ENCODE data around the gene CKM.
"Not testable (repeated sequence)": the region's sequence is repeated elsewhere in the genome, so short reads cannot be mapped to it uniquely, and the experiment has no call there.

Gene CKM

GRCh38 chr19:45283443-45284033 lies 39.1 kb downstream of the CKM start:
- no peak for DNase-seq

DNA sequence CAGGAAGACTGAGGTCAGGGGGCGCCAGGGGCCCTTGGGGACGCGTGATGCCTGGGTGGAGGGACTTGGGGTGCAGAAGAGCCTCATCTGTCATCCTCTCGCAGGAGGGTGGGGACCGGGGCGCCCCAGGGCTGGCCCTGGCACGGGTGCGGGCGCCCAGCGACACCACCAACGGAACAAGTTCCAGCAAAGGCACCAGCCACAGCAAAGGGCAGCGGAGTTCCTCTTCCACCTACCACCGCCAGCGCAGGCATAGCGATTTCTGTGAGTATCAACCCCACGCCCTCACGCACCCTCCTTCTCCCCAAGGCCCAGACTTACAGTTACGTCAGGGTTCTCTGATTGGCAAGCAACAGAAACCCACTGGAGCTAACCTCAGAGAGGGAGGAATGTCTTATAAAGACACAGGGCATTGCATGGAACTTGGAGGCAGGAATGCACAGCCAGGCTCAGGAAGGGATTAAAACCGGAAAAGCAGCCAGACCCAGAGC lies 42.2 kb downstream of the CKM start:
- DNase-seq, result no peak

DNA sequence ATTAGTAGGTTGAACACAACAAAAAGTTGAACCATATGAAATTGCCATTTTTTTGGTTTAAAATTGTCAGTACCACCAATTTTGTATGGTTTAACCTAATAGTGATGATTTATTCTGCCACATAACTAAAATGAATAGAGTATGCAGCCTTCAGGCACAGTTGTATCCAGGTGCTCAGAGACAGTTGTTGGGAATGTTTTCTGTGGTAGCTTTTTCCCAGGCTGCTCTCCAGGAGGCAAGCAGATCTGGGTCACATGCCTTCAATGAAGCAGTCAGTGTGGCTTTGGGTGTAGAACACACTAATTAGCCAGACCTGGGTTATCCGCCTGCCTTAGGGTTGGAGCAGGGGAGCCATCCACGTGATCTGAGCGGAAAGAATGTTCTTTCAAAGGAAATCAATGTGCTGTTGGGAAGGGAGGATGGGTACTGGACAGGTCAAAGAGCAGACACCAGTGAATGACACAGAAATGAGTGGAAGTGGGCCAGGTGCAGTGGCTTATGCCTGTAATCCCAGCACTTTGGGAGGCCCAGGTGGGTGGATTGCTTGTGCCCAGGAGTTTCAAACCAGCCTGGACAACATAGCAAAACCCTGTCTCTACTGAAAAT lies 43.0 kb downstream of the CKM start:
- DNase-seq, result no peak

DNA sequence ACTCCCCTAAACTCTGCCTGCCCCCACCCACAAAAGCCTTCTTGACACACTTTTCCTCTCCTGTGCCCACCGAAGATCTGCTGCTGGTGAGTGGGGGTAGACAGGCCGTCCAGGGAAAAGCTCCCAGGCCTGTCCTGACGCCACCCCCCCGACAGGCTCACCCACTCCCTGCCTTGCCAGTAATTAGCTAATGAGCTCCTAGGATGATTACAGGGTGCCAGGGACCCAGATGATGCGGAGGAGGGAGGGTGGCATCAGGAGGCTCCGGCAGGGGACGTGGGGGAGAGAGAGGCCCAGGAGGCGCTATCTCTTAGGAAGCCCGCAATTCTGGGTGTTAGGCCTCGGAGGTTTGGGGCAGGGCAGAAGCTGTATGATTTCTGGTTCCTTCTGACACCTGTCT lies 44.6 kb downstream of the CKM start:
- DNase-seq, result no peak

DNA sequence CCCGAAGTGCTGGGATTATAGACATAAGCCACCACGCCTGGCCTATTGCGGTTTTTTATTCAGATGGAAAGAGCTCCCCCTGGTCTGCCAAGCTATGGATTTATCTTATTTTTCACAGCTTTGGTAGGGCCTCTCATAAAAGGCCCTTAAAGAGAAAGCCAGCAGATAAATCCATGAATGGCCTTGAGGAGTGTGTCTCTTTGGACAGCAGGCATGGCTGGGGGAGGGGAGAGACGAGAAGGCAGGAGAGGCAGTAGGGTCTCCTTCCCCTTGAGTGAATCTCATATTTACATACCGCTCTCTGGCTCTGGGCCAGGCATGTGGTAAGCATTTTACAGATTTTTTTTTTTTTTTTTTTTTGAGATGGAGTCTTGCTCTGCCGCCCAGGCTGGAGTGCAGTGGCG lies 46.4 kb downstream of the CKM start:
- DNase-seq, result peak in 1 of 2 experiments; percentile 25

DNA sequence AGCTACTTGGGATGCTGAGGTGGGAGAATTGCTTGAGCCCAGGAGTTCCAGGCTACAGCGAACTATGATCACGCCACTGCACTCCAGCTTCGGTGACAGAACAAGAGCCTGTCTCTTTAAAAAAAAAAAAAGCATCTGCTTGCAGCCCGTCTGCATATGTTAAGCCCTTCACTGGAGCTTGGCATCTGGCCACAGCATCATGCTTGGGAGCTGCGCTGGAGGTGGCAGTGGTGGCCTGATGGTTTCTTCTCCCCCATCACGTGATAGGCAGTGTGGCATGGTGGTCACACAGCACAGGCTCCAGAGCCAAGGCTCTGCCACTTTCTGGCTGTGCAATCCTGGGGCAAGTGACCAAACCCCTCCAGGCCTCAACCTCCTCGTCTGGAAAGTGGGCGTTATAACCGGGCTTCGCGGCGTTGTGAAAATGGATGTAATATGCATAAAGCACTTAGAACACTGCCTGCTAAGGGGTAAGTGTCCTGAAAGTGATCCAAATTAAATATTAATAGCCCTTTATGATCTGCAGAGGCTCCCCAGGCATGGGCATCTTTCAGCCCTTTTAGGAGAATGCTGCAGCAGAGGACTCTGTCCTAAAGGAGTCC lies 47.2 kb downstream of the CKM start:
- peak; percentile 58 to 83 for DNase-seq

- DNase-seq, result no peak
Measured at GRCh38 chr19:45273521-45273855, 49.2 kb downstream of the CKM start.

DNA sequence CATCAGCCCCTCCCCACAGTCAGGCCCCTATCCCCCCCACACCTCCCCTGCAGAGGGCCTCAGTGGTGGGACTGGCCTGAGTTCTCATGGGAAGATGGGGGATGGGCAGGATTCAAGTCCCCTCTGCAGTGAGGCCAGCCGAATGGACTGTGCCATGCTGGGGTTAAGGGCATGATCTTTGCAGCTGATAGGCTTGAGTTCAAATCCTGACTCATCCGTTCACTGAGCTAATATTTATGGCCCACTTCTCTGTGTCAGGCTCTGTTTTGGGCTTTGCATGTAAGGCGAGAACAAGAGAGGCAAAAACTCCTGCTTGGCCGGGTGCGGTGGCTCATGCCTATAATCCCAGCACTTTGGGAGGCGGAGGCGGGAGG lies 51.0 kb downstream of the CKM start:
- no peak for DNase-seq

DNA sequence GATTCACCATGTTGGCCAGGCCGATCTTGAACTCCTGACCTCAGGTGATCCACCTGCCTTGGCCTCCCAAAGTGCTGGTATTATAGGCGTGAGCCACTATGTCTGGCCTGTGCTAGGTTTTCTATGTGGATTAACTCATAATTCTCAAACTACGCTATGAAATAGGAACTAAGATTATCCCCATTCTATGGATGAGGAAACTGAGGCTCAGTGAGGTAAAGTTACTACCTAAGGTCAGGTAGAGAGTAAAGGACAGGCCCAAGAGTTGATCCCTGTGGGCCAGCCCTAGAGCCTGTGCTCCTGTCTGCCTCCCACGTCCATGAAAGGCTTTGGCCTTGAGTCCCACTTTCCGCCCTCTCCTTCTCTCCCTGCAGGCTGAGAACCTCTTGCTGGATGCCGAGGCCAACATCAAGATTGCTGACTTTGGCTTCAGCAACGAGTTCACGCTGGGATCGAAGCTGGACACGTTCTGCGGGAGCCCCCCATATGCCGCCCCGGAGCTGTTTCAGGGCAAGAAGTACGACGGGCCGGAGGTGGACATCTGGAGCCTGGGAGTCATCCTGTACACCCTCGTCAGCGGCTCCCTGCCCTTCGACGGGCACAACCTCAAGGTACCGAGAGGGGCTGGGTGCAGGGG lies 51.5 kb downstream of the CKM start:
- DNase-seq, result no peak

DNA sequence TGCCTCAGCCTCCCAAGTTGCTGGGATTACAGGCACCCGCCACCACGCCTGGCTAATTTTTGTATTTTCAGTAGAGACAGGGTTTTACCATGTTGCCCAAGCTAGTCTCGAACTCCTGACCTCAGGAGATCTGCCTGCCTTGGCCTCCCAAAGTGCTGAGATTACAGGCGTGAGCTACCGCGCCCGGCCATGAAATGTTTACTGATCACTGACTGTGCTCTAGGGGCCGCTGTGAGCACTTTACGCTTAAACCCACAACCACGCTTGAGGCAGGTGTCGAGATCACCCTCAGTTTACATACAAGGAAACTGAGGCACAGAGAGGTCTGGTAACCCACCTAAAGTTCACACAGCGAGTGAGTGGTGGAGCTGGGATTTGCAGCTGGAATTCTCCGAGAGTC lies 52.7 kb downstream of the CKM start:
- DNase-seq, result not testable (repeated sequence)

DNA sequence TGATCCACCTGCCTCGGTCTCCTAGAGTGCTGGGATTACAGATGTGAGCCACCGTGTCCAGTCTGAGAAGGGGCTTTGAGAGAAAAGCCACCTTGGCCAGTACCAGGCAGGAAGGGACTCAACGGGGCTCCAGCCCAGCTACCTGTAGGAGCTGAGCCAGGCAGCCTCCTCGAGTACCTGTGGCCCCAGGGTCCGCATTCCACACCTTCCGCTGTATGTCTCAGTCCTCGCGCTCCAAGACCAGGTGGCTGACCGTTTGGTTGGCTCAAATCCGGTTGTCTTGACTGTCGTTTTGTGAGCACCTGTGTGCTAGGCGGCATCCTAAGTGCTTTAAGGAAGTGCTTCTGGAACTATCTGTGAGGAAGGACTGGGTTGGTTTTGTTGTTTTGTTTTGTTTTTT lies 55.4 kb downstream of the CKM start:
- DNase-seq, result no peak

GRCh38 chr19:45265375-45265774 lies 57.3 kb downstream of the CKM start:
- DNase-seq, result no peak

DNA sequence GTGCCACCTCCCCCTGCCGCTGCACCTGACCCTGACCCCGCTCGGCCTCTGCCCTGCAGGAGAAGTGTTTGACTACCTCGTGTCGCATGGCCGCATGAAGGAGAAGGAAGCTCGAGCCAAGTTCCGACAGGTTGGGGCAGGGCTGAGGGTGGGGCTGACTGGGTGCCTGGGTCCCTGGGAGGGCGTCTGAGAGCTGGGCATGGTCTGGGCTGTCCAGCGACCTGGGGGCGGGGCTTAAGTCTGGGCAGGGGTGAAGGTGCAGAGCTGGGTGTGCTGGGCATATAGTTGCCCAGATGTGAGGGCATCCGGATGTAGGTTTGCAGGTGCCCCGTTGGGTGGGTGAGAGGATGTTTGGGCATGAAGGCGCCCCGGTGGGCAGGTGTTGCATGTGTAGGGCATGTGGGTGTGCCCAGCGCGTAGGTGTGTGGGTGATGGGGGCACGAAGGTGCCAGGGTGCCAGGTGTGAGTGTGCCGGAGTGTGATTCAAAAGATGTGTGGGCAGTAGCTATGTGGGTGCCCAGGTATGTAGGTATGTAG lies 57.8 kb downstream of the CKM start:
- no peak for DNase-seq

DNA sequence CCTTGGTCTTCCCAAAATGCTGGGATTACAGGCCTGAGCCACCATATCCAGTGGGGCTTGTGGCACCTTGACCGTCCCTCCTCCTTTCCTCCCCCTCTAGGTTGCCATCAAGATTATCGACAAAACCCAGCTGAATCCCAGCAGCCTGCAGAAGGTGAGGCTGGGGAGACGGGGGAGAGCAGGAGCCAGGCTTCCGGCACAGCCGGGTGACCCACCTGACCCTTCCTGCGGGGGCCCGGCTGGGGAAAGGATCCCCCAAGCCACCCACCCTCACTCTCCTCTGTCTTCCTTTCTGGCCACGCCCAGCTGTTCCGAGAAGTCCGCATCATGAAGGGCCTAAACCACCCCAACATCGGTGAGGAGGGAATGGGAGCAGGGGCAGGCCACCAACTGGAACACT lies 59.7 kb downstream of the CKM start:
- DNase-seq, result no peak

DNA sequence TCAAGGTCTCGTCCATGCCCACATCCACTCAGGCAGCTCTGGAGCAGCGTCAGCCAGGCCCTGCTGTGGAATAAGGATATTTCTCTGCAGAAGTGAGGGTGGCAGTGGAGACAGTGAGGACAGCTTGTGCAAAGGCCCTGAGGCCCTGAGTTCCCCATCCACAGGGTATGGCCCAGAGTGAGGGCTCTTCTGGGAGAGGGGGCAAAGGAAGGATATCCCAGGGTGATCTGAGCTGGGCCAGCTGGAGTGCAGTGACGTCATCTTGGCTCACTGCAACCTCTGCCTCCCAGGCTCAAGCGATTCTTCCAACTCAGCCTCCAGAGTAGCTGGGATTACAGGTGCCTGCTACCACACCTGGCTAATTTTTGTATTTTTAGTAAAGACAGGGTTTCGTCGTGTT lies 60.1 kb downstream of the CKM start:
- no peak for DNase-seq

DNA sequence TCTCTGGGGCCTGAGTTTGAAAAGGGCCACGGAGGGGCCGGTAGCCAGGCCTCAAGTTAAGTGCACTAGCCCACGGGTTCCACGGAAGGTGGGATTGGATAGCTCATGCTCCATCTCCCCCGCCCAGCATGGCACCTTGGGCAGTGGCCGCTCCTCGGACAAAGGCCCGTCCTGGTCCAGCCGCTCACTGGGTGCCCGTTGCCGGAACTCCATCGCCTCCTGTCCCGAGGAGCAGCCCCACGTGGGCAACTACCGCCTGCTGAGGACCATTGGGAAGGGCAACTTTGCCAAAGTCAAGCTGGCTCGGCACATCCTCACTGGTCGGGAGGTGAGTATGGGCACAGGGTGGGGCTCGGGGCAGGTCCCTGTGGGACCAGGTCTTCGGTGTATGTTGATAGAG lies 63.8 kb downstream of the CKM start:
- DNase-seq, result no peak

- DNase-seq, result no peak
Measured at GRCh38 chr19:45256836-45257235, 65.8 kb downstream of the CKM start.
